Measurements from ENCODE around the gene HSPB2.

GRCh38 chr11:111945198-111945597 is 32.7 kb downstream of the HSPB2 start:
- TF ChIP-seq CTCF (IDR thresholded peaks at IDR 0.05) (no peak), EZH2 (IDR thresholded peaks at IDR 0.05; ENCODE audit: borderline replicate concordance, insufficient read depth, low read depth, low read length, poor library complexity, severe bottlenecking) (no peak)
